Astrocyte (in vitro differentiated cells and primary cell): ENCODE data around the gene KCTD18. TPM values are rescaled to one million over a fixed set of nuclear protein-coding genes. Genes with fewer than 3 reads are reported as not detected.

ENCODE experiments used
- DNase-seq: peaks from one replicate; pipeline ENCODE4 v3.0.0-alpha.2; 2010; ENCODE audit warnings: low read depth
- FAIRE-seq: peaks from 2 replicates; lab custom pipeline; 2011; peaks lifted over from hg19 to GRCh38; lab: Jason Lieb, UNC
- H2AFZ ChIP-seq: 2 replicates; pipeline ENCODE4 v1.6.0; 2012; ENCODE audit warnings: low read depth, low read length, inconsistent platforms
- H3K27ac ChIP-seq: 2 replicates; pipeline ENCODE4 v1.5.1; 2011; ENCODE audit warnings: low read depth, low read length, inconsistent platforms
- H3K27me3 ChIP-seq: 2 replicates; pipeline ENCODE4 v1.6.0; 2011; ENCODE audit warnings: low read length, inconsistent platforms; ENCODE audit not compliant: insufficient read depth
- H3K36me3 ChIP-seq: 2 replicates; pipeline ENCODE4 v1.5.1; 2011; ENCODE audit warnings: low read length, inconsistent platforms; ENCODE audit not compliant: insufficient read depth
- H3K4me1 ChIP-seq: 2 replicates; pipeline ENCODE4 v1.5.1; 2011; ENCODE audit warnings: low read length, inconsistent platforms; ENCODE audit not compliant: insufficient read depth
- H3K4me2 ChIP-seq: 2 replicates; pipeline ENCODE4 v1.6.0; 2012; ENCODE audit warnings: low read length, inconsistent platforms
- H3K4me3 ChIP-seq: 2 replicates; pipeline ENCODE4 v1.5.1; 2011; ENCODE audit warnings: low read depth, mild to moderate bottlenecking, low read length, inconsistent platforms; ENCODE audit not compliant: insufficient read depth
- H3K79me2 ChIP-seq: 2 replicates; pipeline ENCODE4 v1.6.0; 2012; ENCODE audit warnings: mild to moderate bottlenecking, low read length, inconsistent platforms; ENCODE audit not compliant: insufficient read depth
- H3K9ac ChIP-seq: 2 replicates; pipeline ENCODE4 v1.6.0; 2012; ENCODE audit warnings: mild to moderate bottlenecking, low read length, inconsistent platforms
- H3K9me3 ChIP-seq: 2 replicates; pipeline ENCODE4 v1.5.1; 2012; ENCODE audit warnings: low read depth, mild to moderate bottlenecking, low read length, inconsistent platforms; ENCODE audit not compliant: insufficient read depth
- H4K20me1 ChIP-seq: 2 replicates; pipeline ENCODE4 v1.6.0; 2012; ENCODE audit warnings: low read length, inconsistent platforms; ENCODE audit not compliant: insufficient read depth
- H3K27ac Mint-ChIP-seq: one replicate; pipeline ENCODE4 v1.8.0; 2021; ENCODE audit warnings: mild to moderate bottlenecking, mixed read lengths; ENCODE audit not compliant: unreplicated experiment
- H3K27me3 Mint-ChIP-seq: one replicate; pipeline ENCODE4 v1.8.0; 2021; ENCODE audit warnings: low read depth, mixed read lengths; ENCODE audit not compliant: unreplicated experiment
- H3K36me3 Mint-ChIP-seq: one replicate; pipeline ENCODE4 v1.8.0; 2021; ENCODE audit warnings: low read depth, mixed read lengths; ENCODE audit not compliant: unreplicated experiment
- H3K4me1 Mint-ChIP-seq: one replicate; pipeline ENCODE4 v1.8.0; 2021; ENCODE audit warnings: low read depth, mixed read lengths; ENCODE audit not compliant: unreplicated experiment
- H3K4me3 Mint-ChIP-seq: one replicate; pipeline ENCODE4 v1.8.0; 2021; ENCODE audit warnings: mild to moderate bottlenecking, moderate library complexity, mixed read lengths; ENCODE audit not compliant: unreplicated experiment
- H3K9me3 Mint-ChIP-seq: one replicate; pipeline ENCODE4 v1.8.0; 2021; ENCODE audit warnings: mild to moderate bottlenecking, mixed read lengths; ENCODE audit not compliant: unreplicated experiment
- EZH2 ChIP-seq: IDR thresholded peaks from 2 replicates; pipeline ENCODE4 v1.6.1; 2012; ENCODE audit warnings: mild to moderate bottlenecking, low read length, inconsistent platforms; ENCODE audit not compliant: insufficient read depth
- total RNA-seq: library from RNA; stranded (reverse); gene quantifications from 2 replicates; pipeline ENCODE4 v1.2.1, GENCODE V29; 2021
- TF ChIP-seq, protein P1 (sequence below): IDR thresholded peaks from 2 replicates; pipeline ENCODE4 v1.5.1; 2011; ENCODE audit warnings: low read depth, mild to moderate bottlenecking, inconsistent platforms, low read length, moderate library complexity; ENCODE audit not compliant: insufficient read depth

Gene KCTD18
- total RNA-seq, 1 donor from 2014 or later: 8.2 TPM

DNA sequence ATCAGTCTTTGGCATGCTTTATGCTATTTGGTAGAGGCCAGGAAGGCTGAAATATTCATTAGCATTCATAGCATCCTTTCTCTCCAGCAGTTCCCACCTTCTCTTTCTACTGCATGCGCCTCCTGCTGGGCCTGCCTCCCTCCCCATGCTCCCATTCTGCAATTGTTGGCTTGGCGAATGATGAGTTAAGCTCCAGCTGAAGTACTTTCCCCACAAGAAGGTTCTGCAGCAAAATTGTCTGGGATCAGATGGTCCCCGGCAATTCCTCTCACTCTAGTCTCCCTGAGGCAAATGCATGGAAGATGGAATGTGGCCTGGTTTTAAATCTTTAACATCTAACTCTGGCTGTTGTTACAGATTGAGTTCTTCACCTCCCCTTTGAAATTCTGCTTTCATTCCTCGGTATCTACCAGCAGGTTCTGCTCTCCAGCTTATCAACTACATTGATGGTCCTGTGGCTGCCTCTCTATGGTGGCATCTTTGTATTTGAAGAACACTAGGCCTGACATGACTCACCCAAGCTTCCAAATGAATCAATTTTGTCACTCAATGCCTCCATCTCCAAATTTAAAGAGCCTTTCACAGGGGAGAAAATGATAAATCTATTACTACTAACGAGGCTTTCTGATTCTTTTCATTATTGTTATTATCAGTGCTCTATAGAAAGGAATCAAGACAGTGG lies 55.9 kb downstream of the KCTD18 start:
- H3K79me2 ChIP-seq: no peaks in the 10 kb centered on the region
- H3K36me3 ChIP-seq: peaks cover 8% of the 10 kb centered on the region
- TF ChIP-seq, protein P1, sequence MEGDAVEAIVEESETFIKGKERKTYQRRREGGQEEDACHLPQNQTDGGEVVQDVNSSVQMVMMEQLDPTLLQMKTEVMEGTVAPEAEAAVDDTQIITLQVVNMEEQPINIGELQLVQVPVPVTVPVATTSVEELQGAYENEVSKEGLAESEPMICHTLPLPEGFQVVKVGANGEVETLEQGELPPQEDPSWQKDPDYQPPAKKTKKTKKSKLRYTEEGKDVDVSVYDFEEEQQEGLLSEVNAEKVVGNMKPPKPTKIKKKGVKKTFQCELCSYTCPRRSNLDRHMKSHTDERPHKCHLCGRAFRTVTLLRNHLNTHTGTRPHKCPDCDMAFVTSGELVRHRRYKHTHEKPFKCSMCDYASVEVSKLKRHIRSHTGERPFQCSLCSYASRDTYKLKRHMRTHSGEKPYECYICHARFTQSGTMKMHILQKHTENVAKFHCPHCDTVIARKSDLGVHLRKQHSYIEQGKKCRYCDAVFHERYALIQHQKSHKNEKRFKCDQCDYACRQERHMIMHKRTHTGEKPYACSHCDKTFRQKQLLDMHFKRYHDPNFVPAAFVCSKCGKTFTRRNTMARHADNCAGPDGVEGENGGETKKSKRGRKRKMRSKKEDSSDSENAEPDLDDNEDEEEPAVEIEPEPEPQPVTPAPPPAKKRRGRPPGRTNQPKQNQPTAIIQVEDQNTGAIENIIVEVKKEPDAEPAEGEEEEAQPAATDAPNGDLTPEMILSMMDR: no peak
- no peak for TF ChIP-seq EZH2
- H3K4me1 ChIP-seq: peaks cover 9% of the 10 kb centered on the region
- no peak overlapping the region for H3K27ac ChIP-seq
- H3K9me3 ChIP-seq: no peaks in the 10 kb centered on the region
- H3K27me3 Mint-ChIP-seq: no peaks in the 10 kb centered on the region
- no peak overlapping the region for H3K4me3 Mint-ChIP-seq
- no peak overlapping the region for H2AFZ ChIP-seq
- H3K4me2 ChIP-seq: no peak overlapping the region
- H3K9ac ChIP-seq: no peak overlapping the region
- H3K4me1 Mint-ChIP-seq: peaks cover 21% of the 10 kb centered on the region
- no peak for FAIRE-seq
- no peak overlapping the region for H3K4me3 ChIP-seq
- no peaks in the 10 kb centered on the region for H3K9me3 Mint-ChIP-seq
- no peaks in the 10 kb centered on the region for H4K20me1 ChIP-seq
- peaks cover 26% of the 10 kb centered on the region for H3K36me3 Mint-ChIP-seq
- DNase-seq: no peak
- H3K27me3 ChIP-seq: no peaks in the 10 kb centered on the region
- H3K27ac Mint-ChIP-seq: no peak overlapping the region

DNA sequence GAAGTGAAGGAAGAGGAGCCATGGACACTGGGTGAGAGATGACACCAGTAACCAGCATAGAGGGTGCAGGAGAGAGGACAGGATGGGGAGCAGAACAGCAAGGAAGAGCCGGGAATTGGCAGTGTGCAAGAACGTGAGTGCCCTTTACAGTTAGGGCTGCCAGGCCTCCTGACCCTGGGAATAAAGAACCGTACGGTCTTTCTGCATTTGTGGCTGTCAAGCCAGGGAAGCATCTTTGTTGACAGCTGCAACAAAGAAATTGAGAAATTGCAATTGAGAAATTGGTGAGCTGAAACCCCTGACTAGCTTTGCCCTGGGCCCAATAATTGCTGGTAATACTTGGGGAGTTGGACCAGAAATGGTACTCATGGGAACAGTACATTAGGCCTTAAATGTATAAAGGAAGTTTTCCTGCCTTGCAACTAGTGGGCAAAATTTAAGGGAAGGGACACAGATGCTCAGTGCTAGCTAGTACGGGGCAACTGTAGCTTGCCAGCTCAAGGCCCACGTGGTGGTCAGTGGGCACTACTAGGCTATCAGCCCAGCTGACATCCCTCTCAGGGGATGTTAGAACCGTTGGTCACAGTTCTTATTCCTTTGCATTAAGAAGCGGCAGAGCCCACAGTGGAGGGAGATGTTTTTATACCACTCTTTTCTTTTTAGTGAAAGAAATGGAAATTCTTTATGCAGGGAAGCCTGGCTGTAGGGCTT lies 56.6 kb downstream of the KCTD18 start:
- no peaks in the 10 kb centered on the region for H3K9me3 ChIP-seq
- no peak overlapping the region for H3K27ac Mint-ChIP-seq
- no peaks in the 10 kb centered on the region for H4K20me1 ChIP-seq
- no peak overlapping the region for H3K4me3 ChIP-seq
- no peaks in the 10 kb centered on the region for H3K27me3 Mint-ChIP-seq
- H3K27me3 ChIP-seq: no peaks in the 10 kb centered on the region
- peaks cover 9% of the 10 kb centered on the region for H3K4me1 ChIP-seq
- no peaks in the 10 kb centered on the region for H3K9me3 Mint-ChIP-seq
- no peak overlapping the region for H3K27ac ChIP-seq
- FAIRE-seq (no peak), DNase-seq (no peak)
- H2AFZ ChIP-seq: no peak overlapping the region
- no peaks in the 10 kb centered on the region for H3K79me2 ChIP-seq
- peaks cover 26% of the 10 kb centered on the region for H3K36me3 Mint-ChIP-seq
- H3K4me1 Mint-ChIP-seq: peaks cover 21% of the 10 kb centered on the region
- no peak overlapping the region for H3K4me2 ChIP-seq
- H3K9ac ChIP-seq: no peak overlapping the region
- no peak for TF ChIP-seq EZH2
- TF ChIP-seq, protein P1: no peak
- no peak overlapping the region for H3K4me3 Mint-ChIP-seq
- H3K36me3 ChIP-seq: peaks cover 11% of the 10 kb centered on the region

DNA sequence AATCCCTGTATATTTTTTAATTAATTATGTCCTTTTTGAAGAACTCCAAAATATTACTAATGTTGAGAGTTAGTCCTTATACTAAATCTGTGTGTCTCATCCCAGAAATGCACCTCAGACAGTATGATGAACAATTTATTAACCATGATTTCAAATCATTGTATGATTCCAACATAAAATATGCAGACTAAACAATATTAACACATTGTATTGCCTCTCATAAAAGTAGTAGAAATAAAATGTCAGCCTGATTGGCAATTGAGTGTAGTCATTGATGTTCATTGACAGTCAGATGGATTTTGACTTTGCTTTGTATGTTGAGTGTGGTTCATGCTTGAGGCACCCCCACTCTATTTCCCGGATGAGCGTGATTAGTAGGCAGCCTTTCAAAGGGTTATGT lies 57.5 kb downstream of the KCTD18 start:
- Histone ChIP-seq H3K27me3 (no peaks in the 10 kb centered on the region), H4K20me1 (no peaks in the 10 kb centered on the region), H3K4me2 (no peak overlapping the region), H3K27ac (no peak overlapping the region), H3K9ac (no peak overlapping the region), H3K9me3 (no peaks in the 10 kb centered on the region), H3K36me3 (peaks cover 11% of the 10 kb centered on the region), H3K4me3 (no peak overlapping the region), H3K79me2 (no peaks in the 10 kb centered on the region), H3K4me1 (peaks cover 9% of the 10 kb centered on the region), H2AFZ (no peak overlapping the region)
- no peak for FAIRE-seq
- TF ChIP-seq, protein P1: no peak
- TF ChIP-seq EZH2: no peak
- no peaks in the 10 kb centered on the region for H3K9me3 Mint-ChIP-seq
- peaks cover 27% of the 10 kb centered on the region for H3K36me3 Mint-ChIP-seq
- H3K4me1 Mint-ChIP-seq: peaks cover 21% of the 10 kb centered on the region
- H3K27me3 Mint-ChIP-seq: no peaks in the 10 kb centered on the region
- no peak overlapping the region for H3K27ac Mint-ChIP-seq
- no peak for DNase-seq
- no peak overlapping the region for H3K4me3 Mint-ChIP-seq
